GM19043 (cell line): ENCODE results near the gene NKD1.

Experiments
- ATAC-seq: cut with Tn5 transposase; IDR thresholded peaks from one replicate; pipeline ENCODE4 v1.9.1; 2021; ENCODE audit warnings: low read depth; ENCODE audit not compliant: unreplicated experiment

Gene NKD1

DNA sequence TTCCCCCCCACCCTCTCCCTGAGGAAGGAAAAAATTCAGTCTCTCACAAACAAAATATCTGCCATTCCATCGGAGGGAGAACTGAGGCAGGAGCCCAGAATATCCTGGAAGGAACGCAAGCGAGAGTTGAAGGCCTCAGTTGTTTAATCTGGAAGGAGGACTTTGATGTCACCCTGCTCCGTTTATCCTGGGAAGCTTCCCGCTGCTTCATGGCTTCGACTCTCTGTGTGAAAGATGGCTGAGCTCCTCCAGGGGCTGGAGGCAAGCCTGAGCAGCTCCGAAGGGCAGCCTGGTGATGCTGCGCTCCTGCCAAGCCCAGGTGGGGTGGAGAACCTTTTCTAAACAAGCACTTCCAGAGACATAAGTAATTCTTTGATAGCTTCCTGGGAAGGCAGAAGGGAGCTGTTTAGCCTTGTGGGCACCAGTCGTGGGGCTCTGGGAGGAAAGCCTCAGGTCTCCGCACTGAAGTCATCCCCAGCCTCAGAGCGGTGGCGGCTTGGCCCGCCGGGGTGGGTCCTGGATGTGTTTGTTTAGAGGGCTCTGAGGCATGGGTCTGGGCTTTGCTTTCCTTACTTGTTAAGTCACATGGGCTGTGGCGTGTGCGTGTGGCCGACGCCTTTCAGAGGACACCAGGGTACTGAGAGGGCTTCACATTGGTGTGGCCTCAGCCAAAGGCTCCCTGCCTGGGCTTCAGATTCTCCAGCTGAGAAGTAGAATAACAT, 7.9 kb downstream of the NKD1 start:
- ATAC-seq, result no peak

DNA sequence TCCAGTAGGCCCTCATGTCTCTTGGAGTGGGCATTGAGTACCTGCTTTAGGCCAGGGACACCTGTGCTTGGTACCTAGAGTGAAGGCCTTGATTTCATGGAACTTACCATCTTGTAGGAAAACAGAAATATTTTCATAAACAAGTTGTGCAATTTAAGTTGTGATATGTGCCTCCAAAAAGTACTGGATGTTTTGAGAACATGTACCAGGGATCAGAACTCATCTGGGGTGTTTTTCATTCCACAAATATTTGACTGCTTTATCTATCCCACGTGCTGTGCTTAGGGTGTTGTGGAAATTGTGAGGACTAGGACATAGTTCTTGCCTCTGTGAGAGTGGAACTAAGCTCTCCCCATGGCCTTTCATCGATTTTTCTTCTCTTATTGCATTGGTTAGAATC, 8.8 kb downstream of the NKD1 start:
- ATAC-seq, result no peak

DNA sequence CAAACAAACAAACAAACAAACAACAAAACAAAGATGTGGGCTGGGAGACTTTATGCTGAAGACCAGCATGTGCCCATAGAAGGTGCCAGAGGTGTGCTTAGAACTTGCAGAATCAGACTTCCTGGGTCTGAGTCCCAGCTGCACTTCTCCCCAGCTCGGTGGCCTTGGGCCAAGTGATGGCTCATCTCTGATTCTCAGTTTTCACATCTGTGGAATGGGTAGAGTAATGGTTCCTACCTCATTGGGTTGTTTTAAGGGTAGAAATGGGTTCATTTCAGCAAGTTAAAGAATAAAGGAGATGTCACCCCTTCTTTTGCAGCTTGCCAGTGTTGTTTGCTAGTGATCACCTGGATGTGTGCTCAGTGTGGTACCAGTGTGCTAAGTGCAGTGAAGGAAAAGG, 10.7 kb downstream of the NKD1 start:
- ATAC-seq, result no peak

DNA sequence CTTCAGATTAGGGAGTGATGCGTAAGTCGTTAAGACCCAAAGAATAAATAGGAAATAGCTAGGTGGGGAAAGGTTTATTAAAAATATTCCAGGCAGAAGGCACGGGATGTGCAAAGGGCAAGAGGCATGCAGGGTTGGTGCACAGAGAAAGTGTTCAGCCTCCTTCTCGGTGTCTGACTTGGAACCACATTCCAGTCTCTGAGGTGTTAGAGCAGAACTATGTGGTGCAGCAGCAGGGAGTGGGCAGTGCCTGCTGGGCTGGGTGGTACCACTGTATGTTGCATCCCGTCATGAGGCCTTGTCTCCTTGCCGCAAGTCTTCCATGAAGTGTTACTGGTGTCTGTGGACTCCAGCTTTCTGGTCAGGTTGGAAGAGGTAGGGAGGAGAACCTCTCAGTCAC, 11.1 kb downstream of the NKD1 start:
- no peak for ATAC-seq

DNA sequence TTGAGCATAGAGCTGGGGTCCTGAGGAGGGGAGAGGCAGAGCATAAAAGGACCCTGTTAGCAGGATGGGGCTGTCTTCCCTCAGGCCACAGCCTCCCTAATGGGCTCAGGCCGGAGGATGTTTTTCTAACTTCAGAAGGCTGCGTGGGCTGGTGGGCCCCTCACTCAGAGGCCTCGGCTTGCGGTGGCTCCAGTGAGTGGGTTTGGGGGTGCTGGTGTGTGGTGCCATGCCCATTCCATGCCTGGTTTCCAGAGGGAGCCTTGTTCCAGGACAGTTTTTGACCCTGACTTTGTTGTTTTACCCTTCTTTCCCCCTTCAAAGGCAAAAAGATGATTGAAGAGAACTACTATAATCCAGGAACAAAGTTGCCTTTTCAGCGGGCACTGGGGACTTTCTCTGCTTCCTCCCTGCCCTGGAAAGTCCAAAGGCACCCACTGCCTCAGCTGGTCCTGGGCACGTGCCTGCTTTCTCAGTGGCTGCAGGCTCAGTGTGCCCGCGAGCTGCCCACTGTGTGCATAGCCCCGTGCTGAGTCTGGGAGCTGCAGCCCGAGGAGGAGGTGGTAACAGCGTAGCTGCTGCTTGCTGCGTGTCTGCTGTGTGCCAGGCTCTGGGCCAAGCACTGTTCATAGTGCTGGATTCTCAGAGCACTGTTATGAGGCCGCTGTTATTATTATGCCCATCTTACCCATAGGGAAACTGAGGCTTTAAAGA, 11.8 kb downstream of the NKD1 start:
- ATAC-seq, result no peak

DNA sequence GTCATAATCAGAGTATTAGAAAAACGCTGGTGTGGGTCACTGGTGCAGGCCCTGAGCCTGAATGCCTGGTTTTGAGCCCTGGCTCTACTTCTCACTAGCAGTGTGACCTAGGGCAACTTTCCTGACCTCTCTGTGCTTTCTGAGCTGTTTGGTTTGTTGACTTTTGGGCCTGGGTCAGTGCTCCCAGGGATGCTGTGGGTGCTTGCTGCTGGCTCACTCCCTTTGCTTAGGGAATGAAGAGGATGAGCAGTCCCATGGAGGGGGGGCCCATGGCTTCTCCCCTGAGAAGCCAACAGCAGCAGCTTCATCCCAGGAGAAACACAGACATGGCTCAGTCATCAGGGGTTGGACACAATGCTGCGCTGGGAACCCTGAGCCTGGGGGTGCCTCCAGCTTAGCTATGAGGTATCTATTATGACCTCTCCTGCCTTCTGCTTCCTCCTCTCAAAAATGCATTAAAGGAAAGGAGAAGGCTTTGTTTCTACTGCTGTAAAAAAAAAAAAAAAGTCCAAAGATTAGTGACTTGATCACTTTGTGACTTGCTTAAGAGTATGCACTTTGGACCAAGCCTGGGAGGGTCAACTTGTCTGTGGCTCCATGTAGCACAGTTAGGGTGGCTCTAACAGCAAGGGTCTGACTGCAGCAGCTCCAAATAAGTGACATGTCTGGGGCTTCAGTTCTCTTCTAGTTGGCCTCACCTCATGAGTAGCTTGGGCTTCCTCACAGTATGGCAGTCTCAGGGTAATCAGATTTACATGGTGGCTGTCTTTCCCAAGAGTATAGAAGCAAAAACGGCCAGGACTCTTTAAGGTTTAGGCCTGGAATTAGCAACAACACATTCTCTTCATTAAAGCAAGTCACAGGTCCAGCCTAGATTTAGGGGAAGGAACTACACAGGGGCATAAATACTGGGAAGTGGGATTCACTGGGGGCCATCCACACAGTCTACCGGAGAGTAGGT, 13.0 kb downstream of the NKD1 start:
- ATAC-seq, result no peak

DNA sequence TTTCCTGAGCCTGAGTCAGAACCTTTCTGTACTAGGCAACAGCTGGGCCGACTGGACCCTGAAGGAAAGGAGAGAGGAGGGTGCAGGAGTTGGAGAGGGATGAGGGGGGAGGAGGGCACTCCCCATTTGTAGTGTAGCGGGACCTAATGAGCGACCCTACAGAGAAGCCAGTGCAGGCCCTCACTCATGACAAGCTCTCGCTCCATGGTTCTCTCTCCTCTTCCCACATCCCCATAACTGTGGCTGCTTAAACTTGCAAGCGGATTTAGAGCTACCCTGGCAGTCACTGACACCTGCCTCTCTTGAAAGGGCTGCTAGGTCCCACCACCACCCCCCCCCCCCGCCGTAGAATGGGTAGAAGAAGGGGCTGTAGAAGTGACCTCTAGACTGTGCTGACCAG, 14.5 kb downstream of the NKD1 start:
- ATAC-seq, result no peak

DNA sequence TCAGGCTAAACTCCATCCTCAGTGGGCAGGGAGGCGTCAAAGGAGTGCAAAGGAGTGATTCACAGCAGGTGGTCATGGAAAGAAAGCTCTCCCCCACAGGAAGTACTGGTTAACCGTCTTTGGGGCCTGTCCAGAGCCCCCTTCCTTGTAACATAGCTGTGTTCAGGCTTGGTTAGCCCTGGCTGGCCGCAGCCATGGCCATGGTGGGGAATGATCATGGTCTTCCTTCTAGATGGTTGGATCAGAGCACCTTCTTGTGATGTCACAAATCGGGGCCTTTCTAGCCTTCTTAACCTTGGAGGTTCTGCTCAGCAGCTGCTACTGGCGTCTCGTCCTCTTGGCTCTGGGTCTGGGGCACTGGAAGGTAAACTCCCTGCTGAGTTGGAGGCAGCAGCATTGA, 15.8 kb downstream of the NKD1 start:
- no peak for ATAC-seq

DNA sequence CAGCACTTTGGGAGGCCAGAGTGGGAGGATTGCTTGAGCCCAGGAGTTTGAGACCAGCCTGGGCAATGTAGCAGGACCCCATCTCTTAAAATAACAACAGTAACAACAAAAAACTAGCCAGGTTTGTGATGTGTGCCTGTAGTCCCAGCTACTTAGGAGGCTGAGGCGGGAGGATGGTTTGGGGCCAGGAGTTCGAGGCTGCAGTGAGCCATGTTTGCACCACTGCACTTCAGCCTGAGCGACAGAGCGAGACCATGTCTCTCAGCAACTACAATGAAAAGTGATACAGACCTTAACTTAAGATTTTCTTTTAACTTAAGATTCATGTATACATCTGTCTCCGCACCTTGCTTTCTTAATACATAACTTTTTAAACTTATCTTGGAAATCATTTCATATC, 17.2 kb downstream of the NKD1 start:
- no peak for ATAC-seq

DNA sequence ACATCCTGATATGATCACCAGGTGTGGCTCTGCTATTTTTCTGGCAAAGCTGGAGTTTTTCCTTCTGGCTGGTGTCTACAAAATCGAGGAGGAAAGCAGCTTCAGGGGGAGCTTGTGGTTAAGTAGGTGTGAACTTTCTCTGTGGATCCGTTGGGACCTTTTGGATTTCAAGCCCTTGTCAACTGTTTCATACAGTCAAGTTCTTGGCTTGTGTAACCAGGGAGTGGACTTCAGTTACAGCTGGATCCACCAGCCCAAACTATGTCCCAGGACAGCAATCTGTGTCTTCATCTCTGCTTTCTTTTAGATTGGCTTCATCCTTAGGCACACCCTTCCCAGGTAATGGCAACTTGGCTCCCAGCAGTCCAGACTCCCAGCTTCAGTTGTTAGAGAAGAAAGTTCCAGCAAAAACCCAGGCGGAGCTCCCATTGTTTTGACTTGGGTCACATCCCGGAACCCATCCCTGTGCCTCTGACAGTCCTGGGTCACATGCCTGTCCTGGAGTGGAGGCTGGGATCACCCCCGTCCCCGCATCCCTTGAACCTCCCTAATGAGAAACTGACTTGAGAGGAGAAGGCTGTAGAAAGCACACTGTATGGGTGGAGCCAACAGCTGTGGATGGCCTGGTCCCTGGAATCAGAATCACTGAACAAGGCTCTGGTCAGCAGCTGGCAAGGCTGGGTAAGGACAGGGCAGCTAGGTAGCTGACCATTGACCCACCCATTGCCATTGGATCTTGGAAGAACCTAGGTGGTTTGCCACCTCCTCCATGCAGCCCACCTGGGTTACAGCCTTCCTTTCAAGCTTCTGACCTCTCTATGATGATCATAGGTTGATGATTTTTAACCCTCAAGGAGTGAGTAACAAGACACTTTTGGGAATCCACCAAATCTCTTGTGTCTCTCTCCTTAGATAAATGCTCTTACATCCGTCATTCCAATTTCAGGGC, 18.1 kb downstream of the NKD1 start:
- no peak for ATAC-seq

DNA sequence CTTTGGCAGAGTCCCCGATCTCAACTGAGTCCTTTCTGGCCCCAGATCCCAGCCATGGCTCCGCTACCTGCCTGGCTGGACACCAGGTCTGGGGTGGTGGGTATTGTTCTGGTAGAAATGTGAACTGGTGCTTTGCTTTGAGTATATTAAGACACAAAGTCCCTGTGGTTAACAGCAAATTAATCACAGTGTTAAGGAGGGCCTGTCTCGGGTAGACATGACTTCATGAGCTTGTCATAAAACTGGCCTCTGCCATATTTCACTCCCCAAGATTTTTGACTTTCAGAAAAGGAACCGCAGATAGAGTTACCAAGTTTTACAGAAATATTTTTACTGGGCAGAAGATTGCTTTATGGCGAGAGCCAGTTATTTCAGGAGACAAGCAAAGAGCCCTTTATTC, 19.5 kb downstream of the NKD1 start:
- ATAC-seq, result no peak

DNA sequence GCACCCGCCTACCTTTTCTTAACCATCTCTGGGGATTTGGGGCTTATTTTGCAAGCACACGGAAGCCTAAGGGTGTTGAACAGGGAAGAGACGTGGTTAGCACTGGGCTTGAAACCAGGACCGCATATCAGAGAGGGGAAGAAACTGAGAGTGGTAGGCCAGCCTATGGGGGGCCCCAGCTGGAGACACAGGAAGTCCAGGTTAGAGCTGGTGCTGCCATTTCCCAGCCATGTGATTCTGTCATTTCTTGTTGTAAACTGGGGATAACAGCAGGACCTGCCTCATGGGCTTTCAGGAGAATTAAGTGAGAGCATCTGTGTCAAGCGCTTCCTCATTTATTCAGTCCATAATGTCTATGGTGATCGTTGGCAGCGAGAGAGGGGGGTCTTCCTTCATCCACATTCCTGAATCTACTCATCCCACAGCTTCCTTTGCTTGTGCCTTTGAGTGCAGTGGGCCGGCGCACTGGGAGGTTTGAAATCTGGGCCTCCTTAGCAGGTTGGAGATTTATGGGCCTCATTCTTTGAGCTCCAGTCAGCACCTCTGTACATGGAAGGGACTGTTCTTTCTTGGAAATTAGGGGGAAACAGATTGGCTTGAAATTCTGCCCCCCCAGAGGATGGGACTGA, 20.1 kb downstream of the NKD1 start:
- ATAC-seq, result no peak

DNA sequence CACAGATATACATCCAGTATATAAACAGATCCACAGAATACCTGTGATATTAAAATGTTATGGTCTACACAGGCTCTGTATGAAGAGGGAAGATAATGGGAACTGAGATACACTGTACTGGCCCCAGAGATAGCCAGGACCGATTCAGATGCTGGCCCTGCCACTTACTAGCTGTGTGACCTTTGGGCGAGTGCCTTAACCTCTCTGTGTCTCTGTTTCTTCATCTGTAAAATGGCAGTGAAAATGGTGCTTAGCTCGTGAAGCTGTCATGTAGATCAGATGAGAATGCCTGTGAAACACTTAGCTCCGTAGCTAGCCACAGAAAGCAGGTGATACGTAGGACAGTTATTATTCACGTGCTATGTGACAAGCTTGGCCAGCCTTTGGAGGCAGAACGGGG, 22.2 kb downstream of the NKD1 start:
- no peak for ATAC-seq

DNA sequence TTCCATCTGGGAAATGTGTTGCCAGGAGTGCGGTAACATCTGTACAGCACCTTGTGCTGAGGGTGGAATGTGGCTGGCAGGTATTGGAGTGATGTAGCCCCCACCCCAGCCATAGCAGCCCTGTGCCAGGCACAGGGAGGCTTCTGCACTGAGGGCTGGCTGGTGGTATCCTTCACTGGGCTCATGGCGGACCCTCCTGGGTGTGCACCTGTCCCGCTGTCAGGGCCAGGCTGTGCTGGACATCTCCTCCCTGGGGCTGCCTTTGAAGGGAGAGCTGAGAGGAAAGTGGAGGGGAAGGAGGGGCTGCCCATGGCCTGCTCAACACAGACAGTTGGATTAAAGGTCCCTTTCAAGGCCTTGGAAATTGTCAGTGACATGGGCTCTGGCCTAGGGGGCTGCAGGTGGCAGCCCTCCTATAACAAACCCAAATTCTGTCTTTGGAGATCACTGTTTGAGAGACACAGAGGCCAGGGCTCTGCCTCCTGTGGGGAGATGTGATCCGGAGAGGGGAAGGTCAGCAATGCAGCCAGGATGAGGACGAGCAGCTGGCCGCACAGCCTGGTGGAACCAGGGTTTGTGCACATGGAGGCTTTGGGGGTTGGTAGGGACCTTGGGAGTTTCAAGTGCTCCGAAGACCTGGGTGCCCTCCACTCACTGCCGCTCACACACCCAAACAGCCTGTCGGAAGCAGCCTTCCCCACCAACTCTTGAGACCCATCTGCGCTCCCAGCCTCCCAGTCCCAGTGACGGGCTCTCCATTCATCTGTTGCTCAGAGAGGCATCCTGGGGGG, 22.8 kb downstream of the NKD1 start:
- ATAC-seq, result no peak

DNA sequence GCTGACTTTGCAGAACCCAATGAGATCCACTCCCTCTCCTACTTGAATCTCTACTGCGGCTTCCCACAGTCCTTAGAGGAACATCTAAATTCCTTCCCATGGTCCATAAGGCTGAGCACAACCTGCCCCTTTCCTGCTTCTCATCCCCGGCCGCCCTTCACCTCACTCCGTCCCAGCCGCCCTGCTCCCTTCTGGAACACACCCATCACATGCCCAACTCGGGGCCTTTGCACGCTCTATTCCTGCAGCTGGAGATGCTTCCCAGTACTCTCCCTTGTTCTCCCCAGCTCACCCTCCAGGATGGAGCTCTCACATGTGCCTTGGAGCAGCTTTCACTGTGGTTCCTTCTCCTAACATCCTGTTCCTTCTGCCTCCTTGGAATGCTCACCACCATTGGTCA, 23.6 kb downstream of the NKD1 start:
- no peak for ATAC-seq

DNA sequence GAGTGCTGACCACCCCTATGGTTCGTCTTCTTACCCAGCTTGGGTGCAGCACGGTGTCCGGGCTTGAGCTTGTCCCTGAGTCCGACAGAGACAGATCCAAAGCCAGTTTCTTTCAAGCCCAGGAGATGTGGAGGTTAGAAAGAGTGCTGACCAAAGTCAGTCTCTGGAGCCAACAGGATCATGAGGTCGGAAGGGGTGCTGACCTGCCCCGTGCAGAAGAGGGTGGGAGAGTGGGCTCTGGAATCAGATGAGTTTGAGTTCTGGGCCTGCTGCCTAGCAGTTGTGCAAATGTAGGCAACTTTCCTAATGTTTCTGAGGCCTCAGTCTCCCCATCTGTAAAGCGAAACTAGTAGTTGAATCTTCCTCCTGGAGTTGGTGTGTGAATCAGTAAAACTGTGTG, 24.5 kb downstream of the NKD1 start:
- ATAC-seq, result no peak

DNA sequence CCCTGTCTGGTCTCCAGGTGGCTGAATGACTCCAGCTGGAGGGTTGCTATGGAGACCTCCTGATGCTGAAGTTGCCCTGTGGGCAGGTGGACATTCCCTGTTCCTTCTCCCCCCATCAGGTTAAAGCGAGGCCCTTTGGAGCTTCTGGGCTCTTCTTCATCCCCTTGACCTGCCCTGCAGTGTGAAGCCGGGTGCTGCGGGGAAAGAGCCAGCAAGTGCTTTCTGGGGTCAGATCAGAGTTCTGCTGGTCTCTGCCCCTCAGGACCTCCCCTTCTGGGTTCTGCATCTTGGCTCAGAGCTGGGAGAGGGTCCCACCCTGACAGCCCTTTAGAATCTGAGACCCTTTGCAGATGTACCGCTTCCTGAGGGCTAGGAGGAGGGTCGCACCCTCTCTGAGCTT, 25.1 kb downstream of the NKD1 start:
- ATAC-seq, result no peak

DNA sequence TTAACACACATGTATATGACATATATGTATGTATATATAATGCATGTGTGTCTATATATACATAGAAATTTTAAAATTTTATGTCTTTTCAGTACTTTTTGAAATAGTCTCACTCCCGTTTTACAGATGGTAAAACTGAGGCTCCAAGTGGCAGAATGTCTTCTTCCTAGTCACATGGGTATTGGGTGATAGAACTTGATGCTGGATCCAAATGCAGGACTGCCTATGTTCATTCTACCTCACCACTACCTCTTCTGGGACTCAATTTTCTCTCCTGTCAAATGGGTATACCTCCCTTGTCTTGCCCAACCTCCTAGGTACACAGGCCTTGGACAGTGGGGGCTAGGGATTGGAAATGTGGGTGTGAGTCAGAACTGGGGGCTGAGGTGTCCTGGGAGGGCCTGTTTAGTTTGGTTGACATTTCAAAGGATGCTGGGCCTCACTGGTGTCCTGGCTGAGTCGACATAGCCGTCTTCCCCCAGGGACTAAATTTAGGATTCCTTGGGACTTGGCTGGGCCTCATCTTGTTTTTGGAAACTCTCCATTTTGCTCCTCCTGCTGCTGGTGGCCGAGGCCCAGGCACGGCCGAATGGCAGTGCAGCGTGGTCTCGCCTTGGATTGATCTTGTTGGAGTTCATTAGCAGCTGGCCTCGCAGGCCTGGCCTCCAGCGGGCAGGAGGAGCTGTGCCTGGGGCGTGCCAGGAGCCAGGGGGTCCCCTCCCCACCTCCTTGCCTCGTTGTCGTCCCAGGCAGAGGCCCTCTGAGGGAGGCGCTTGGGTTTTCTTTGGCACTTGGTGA, 25.9 kb downstream of the NKD1 start:
- no peak for ATAC-seq
